Activated B cell treated with CpG ODN at 0.5 μM for 24 hours (primary cell): ENCODE results near the gene ITGAE. TPM values are rescaled to one million over a fixed set of nuclear protein-coding genes. Genes with fewer than 3 reads are reported as not detected.

Experiments used
- ATAC-seq: fragments of 200-7000 bp; cut with Tn5 transposase; one replicate; pipeline ENCODE4 v1.10.0; 2021; ENCODE audit warnings: low read depth, mild to moderate bottlenecking, moderate library complexity
- CTCF ChIA-PET: fragments of 350-600 bp; sonication (Branson Sonifier 250); formaldehyde crosslinking; loops from one replicate; lab custom pipeline; 2021; ENCODE audit warnings: antibody characterized with exemption; lab: Charles Lee
- POLR2A ChIA-PET: fragments of 350-600 bp; sonication (Branson Sonifier 250); formaldehyde crosslinking; loops from one replicate; lab custom pipeline; 2021; ENCODE audit warnings: antibody characterized with exemption; lab: Charles Lee
- DNase-seq: peaks from one replicate; pipeline ENCODE4 v3.0.0; 2022
- H3K27ac Mint-ChIP-seq: one replicate; pipeline ENCODE4 v1.8.0; 2020; ENCODE audit warnings: mixed read lengths
- H3K27me3 Mint-ChIP-seq: one replicate; pipeline ENCODE4 v1.8.0; 2021; ENCODE audit warnings: mixed read lengths
- H3K36me3 Mint-ChIP-seq: one replicate; pipeline ENCODE4 v1.8.0; 2021; ENCODE audit warnings: low read depth, mixed read lengths
- H3K4me1 Mint-ChIP-seq: one replicate; pipeline ENCODE4 v1.8.0; 2021; ENCODE audit warnings: mixed read lengths
- H3K4me3 Mint-ChIP-seq: one replicate; pipeline ENCODE4 v1.8.0; 2020; ENCODE audit warnings: mild to moderate bottlenecking, mixed read lengths
- H3K9me3 Mint-ChIP-seq: one replicate; pipeline ENCODE4 v1.8.0; 2020; ENCODE audit warnings: mixed read lengths
- intact Hi-C: fragments of 100-400 bp; cut with micrococcal nuclease; formaldehyde crosslinking; loops from one replicate; pipeline ENCODE4 v1.15.1; 2024
- total RNA-seq: library from RNA; stranded (reverse); gene quantifications from 2 replicates; pipeline ENCODE4 v1.2.3, GENCODE V29; 2022
- TF ChIP-seq, protein P1 (sequence below): fragments of 200-600 bp; IDR thresholded peaks from one replicate; pipeline ENCODE4 v1.8.0; 2022; ENCODE audit warnings: antibody characterized with exemption, mild to moderate bottlenecking

ITGAE gene
- total RNA-seq, 1 donor from 2014 or later, result 45.3 TPM

GRCh38 chr17:3759597-3760216 lies 41.3 kb downstream of the ITGAE start:
- Mint-ChIP-seq H3K27me3 (no peaks in the 10 kb centered on the region), H3K36me3 (no peaks in the 10 kb centered on the region), H3K4me3 (no peak overlapping the region), H3K9me3 (no peaks in the 10 kb centered on the region), H3K27ac (no peak overlapping the region), H3K4me1 (peaks cover 13% of the 10 kb centered on the region)
- no peak for DNase-seq
- no peak for ATAC-seq
- intact Hi-C loops, result no loop called here
- ChIA-PET POLR2A (interaction anchor here (0.6 kb wide), 1 partner anchor 81 kb away, joined by 3 read pairs; no protein-coding TSS in a partner anchor), CTCF (no interaction called here)
- TF ChIP-seq, protein P1, sequence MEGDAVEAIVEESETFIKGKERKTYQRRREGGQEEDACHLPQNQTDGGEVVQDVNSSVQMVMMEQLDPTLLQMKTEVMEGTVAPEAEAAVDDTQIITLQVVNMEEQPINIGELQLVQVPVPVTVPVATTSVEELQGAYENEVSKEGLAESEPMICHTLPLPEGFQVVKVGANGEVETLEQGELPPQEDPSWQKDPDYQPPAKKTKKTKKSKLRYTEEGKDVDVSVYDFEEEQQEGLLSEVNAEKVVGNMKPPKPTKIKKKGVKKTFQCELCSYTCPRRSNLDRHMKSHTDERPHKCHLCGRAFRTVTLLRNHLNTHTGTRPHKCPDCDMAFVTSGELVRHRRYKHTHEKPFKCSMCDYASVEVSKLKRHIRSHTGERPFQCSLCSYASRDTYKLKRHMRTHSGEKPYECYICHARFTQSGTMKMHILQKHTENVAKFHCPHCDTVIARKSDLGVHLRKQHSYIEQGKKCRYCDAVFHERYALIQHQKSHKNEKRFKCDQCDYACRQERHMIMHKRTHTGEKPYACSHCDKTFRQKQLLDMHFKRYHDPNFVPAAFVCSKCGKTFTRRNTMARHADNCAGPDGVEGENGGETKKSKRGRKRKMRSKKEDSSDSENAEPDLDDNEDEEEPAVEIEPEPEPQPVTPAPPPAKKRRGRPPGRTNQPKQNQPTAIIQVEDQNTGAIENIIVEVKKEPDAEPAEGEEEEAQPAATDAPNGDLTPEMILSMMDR, result no peak

DNA sequence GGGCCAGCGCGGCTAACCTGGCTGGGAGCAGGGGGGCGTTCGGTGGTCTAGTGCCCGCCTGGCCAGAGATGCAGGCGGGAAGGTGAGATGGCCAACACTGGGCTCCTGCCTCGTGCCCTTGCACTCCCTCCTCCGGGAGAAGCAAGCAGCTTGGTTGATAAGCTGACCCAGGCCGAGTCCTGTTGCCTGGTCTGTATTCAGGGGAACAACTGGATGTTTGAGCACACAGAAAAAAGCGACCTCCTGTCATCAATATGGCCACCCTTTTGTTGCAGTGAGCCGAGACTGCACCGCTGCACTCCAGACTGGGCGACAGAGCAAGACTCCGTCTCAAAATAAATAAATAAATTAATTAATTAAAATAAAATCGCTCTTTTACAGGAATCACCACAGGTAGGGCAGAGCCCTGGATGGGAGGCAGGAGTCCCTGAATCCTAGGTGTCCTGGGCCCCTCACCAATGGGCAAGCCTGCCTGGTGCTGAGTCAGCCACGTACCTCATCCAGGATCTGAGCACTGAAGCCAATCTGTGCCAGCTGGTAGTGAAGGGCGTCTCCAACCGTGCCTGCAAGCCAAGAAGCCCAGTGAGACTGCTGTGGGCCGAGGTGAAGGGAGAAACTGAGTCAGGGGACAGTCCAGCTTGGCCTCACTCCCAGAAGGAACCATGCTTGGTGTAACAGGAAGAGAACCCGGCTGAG lies 45.5 kb downstream of the ITGAE start:
- intact Hi-C loops, result no loop called here
- ATAC-seq (no peak), DNase-seq (no peak)
- Mint-ChIP-seq H3K4me3 (peak overlapping the region; percentile 46), H3K27ac (no peak overlapping the region), H3K27me3 (no peaks in the 10 kb centered on the region), H3K9me3 (no peaks in the 10 kb centered on the region), H3K4me1 (peaks cover 17% of the 10 kb centered on the region), H3K36me3 (no peaks in the 10 kb centered on the region)
- TF ChIP-seq, protein P1, result no peak
- CTCF ChIA-PET, result interaction anchor here (1.0 to 3.3 kb wide), 2 partner anchors 9 to 18 kb away, joined by 3 to 13 read pairs; no protein-coding TSS in a partner anchor
- POLR2A ChIA-PET, result interaction anchor here (0.6 to 2.2 kb wide), 16 partner anchors 8 to 941 kb away, joined by 3 to 13 read pairs (median 4); partner anchors contain the start of genes CTNS, CYB5D2 and SHPK

DNA sequence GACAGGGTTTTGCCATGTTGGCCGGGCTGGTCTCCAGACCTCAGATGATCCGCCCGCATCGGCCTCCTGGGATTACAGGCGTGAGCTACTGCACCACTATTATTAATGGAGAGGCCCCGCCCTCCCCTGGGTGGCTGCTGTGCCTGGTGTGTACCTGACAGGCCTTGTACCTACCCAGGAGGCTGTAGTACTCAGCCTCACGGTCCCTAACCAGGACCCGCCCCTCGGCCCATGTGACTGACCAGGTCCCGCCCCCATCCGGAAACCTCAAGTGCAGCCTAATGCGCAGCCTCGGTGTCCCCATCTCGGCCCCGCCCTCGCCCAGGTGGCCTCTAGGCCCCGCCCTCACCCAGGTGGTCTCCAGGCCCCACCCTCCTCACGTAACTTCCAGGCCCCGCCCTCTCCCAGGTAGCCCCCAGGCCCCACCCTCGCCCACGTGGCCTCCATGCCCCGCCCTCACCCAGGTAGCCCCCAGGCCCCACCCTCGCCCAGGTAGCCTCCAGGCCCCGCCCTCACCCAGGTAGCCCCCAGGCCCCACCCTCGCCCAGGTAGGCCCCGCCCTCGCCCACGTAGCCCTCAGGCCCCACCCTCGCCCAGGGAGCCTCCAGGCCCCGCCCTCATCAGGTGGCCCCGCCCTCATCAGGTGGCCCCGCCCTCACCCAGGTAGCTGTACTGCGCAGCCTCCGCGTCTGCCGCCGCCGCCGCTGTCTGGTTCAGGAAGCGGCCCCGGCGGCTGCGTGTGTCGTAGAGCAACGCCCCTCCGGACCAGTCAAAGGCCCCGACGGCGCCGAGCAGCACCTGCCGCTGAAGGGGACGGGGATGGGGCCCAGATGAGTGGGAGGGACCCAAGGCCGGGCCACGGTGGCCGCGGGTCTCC lies 46.3 kb downstream of the ITGAE start:
- H3K27ac Mint-ChIP-seq, result no peak overlapping the region
- peaks cover 21% of the 10 kb centered on the region for H3K4me1 Mint-ChIP-seq
- peak; percentile 65 for DNase-seq
- no peaks in the 10 kb centered on the region for H3K36me3 Mint-ChIP-seq
- peak; percentile 97 for ATAC-seq
- intact Hi-C loops, result no loop called here
- H3K9me3 Mint-ChIP-seq, result no peaks in the 10 kb centered on the region
- CTCF ChIA-PET, result interaction anchor here (1.0 to 3.3 kb wide), 2 partner anchors 10 to 17 kb away, joined by 3 to 13 read pairs; no protein-coding TSS in a partner anchor
- H3K4me3 Mint-ChIP-seq, result peak overlapping the region; percentile 53
- POLR2A ChIA-PET, result interaction anchor here (0.6 to 2.2 kb wide), 15 partner anchors 9 to 941 kb away, joined by 3 to 13 read pairs (median 4); partner anchors contain the start of genes CTNS, CYB5D2 and SHPK
- no peaks in the 10 kb centered on the region for H3K27me3 Mint-ChIP-seq
- TF ChIP-seq, protein P1, result no peak

DNA sequence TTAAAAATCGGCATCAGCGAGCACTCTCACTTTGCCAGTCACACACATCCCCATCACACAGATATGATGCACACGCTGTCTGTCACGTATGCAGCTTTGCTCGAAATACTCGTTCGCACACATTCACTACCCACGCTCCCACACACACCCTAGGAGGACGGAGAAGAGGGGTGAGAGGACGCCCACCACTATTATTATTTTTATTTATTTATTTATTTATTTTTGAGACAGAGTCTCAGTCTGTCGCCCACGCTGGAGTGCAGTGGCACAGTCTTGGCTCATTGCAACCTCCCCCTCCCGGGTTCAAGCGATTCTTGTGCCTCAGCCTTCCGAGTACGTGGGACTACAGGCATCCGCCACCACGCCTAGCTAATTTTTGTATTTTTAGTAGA lies 46.9 kb downstream of the ITGAE start:
- H3K9me3 Mint-ChIP-seq, result no peaks in the 10 kb centered on the region
- no peak for DNase-seq
- no peaks in the 10 kb centered on the region for H3K27me3 Mint-ChIP-seq
- intact Hi-C loops, result no loop called here
- ChIA-PET CTCF (interaction anchor here (3.3 kb wide), 1 partner anchor 16 kb away, joined by 13 read pairs; no protein-coding TSS in a partner anchor), POLR2A (interaction anchor here (1.4 kb wide), 1 partner anchor 14 kb away, joined by 4 read pairs; no protein-coding TSS in a partner anchor)
- no peaks in the 10 kb centered on the region for H3K36me3 Mint-ChIP-seq
- no peak for ATAC-seq
- no peak overlapping the region for H3K4me3 Mint-ChIP-seq
- TF ChIP-seq, protein P1, result no peak
- H3K4me1 Mint-ChIP-seq, result peaks cover 21% of the 10 kb centered on the region
- H3K27ac Mint-ChIP-seq, result no peak overlapping the region
